Ammon's horn (tissue), 1 donor: ENCODE measurements around the gene POR.
A peak's percentile ranks its signal among the peaks of the same experiment; 100 is the strongest.

ENCODE experiments used
- DNase-seq: peaks from one replicate; pipeline ENCODE4 v3.0.0-alpha.2; 2016; ENCODE audit warnings: low spot score

POR gene

GRCh38 chr7:75979759-75980429 is 64.9 kb downstream of the POR start:
- DNase-seq: no peak

GRCh38 chr7:75980430-75981202 is 65.7 kb downstream of the POR start:
- no peak for DNase-seq

GRCh38 chr7:75981203-75981452 is 66.2 kb downstream of the POR start:
- no peak for DNase-seq

- no peak for DNase-seq
Measured at GRCh38 chr7:75981453-75982305, 66.7 kb downstream of the POR start.

- DNase-seq: no peak
Measured at GRCh38 chr7:75982306-75983064, 67.5 kb downstream of the POR start.

GRCh38 chr7:75983471-75984129 is 68.6 kb downstream of the POR start:
- DNase-seq: no peak

- no peak for DNase-seq
Measured at GRCh38 chr7:75984130-75985008, 69.4 kb downstream of the POR start.

GRCh38 chr7:75985009-75985517 is 70.1 kb downstream of the POR start:
- no peak for DNase-seq

GRCh38 chr7:75985518-75986146 is 70.7 kb downstream of the POR start:
- DNase-seq: peak; percentile 2

- peak; percentile 1 for DNase-seq
Measured at GRCh38 chr7:75986147-75986781, 71.3 kb downstream of the POR start.

- peak; percentile 1 for DNase-seq
Measured at GRCh38 chr7:75987026-75987804, 72.3 kb downstream of the POR start.

- DNase-seq: peak; percentile 1
Measured at GRCh38 chr7:75987805-75988567, 73.0 kb downstream of the POR start.

GRCh38 chr7:75988568-75989499 is 73.9 kb downstream of the POR start:
- peak; percentile 17 for DNase-seq

- DNase-seq: peak; percentile 7
Measured at GRCh38 chr7:75989500-75990388, 74.8 kb downstream of the POR start.

- no peak for DNase-seq
Measured at GRCh38 chr7:75991531-75992082, 76.7 kb downstream of the POR start.
